ENCODE data around the gene PTGDR2. TPM values are rescaled to one million over a fixed set of nuclear protein-coding genes. Genes with fewer than 3 reads are reported as not detected.
"Not testable (repeated sequence)": the region's sequence is repeated elsewhere in the genome, so short reads cannot be mapped to it uniquely, and the experiment has no call there.

The PTGDR2 gene
- total and polyA plus RNA-seq, 9 donors, result 0.07 to 0.46 (median 0.15) TPM; not detected in 2

- no peaks in the 10 kb centered on the region for H3K36me3 ChIP-seq
- no peak overlapping the region for H3K27ac ChIP-seq
- WGBS, 3 donors, result 9 to 15% (median 11%) methylated on average over 8 of the region's 8 CpGs
- TF ChIP-seq POLR2A (IDR thresholded peaks at IDR 0.05) (no peak), EP300 (IDR thresholded peaks at IDR 0.05) (no peak), CTCF (IDR thresholded peaks at IDR 0.05) (peak; percentile 83 to 90 (median 90))
- H3K4me1 ChIP-seq (ENCODE audit: insufficient read depth), result peaks cover 2% of the 10 kb centered on the region
- H3K27me3 ChIP-seq, result no peaks in the 10 kb centered on the region
- H3K9me3 ChIP-seq, result no peaks in the 10 kb centered on the region
- peak; percentile 71 to 90 (median 85) for DNase-seq
- H3K4me3 ChIP-seq, result no peak overlapping the region
- intact Hi-C loops (cut with DNase I), result loop anchor here in 3 of 4 donors (2.0 to 10.0 kb wide), 6 partner anchors 61 to 358 kb away; no protein-coding TSS in a partner anchor
These were observed 24.6 kb downstream of the PTGDR2 start for GRCh38 chr11:60831143-60831500.

GRCh38 chr11:60830478-60831142 is 25.1 kb downstream of the PTGDR2 start:
- no peak for DNase-seq
- Histone ChIP-seq H3K27ac (no peak overlapping the region), H3K36me3 (no peaks in the 10 kb centered on the region), H3K27me3 (no peaks in the 10 kb centered on the region), H3K9me3 (no peaks in the 10 kb centered on the region), H3K4me3 (no peak overlapping the region), H3K4me1 (ENCODE audit: insufficient read depth) (peaks cover 2% of the 10 kb centered on the region)
- intact Hi-C loops (cut with DNase I), result loop anchor here in 3 of 4 donors (2.0 to 10.0 kb wide), 6 partner anchors 62 to 358 kb away; no protein-coding TSS in a partner anchor
- TF ChIP-seq POLR2A (IDR thresholded peaks at IDR 0.05), result no peak
- no peak for TF ChIP-seq CTCF (IDR thresholded peaks at IDR 0.05)
- no peak for TF ChIP-seq EP300 (IDR thresholded peaks at IDR 0.05)
- 40 to 52% (median 43%) methylated on average over 10 of the region's 10 CpGs for WGBS, 3 donors

- TF ChIP-seq CTCF (IDR thresholded peaks at IDR 0.05) (no peak), EP300 (IDR thresholded peaks at IDR 0.05) (no peak), POLR2A (IDR thresholded peaks at IDR 0.05) (no peak)
- H3K9me3 ChIP-seq, result no peaks in the 10 kb centered on the region
- no peaks in the 10 kb centered on the region for H3K36me3 ChIP-seq
- WGBS, 3 donors, result 71 to 84% (median 74%) methylated on average over 5 to 6 of the region's 6 CpGs
- no peak overlapping the region for H3K4me3 ChIP-seq
- H3K4me1 ChIP-seq (ENCODE audit: insufficient read depth), result peaks cover 2% of the 10 kb centered on the region
- DNase-seq, result no peak
- no peaks in the 10 kb centered on the region for H3K27me3 ChIP-seq
- H3K27ac ChIP-seq, result no peak overlapping the region
- intact Hi-C loops (cut with DNase I), result loop anchor here in 1 of 4 donors (5.0 kb wide), 1 partner anchor 362 kb away; no protein-coding TSS in a partner anchor
These were observed 30.0 kb downstream of the PTGDR2 start for GRCh38 chr11:60825790-60826189.

GRCh38 chr11:60825118-60825517 is 30.6 kb downstream of the PTGDR2 start:
- H3K27ac ChIP-seq, result no peak overlapping the region
- intact Hi-C loops (cut with DNase I), result loop anchor here in 1 of 4 donors (5.0 kb wide), 1 partner anchor 362 kb away; no protein-coding TSS in a partner anchor
- no peaks in the 10 kb centered on the region for H3K9me3 ChIP-seq
- no peaks in the 10 kb centered on the region for H3K27me3 ChIP-seq
- WGBS, 3 donors, result 64 to 93% (median 88%) methylated on average over 5 of the region's 5 CpGs
- peaks cover 2% of the 10 kb centered on the region for H3K4me1 ChIP-seq (ENCODE audit: insufficient read depth)
- no peak for TF ChIP-seq EP300 (IDR thresholded peaks at IDR 0.05)
- no peak for TF ChIP-seq CTCF (IDR thresholded peaks at IDR 0.05)
- no peak for TF ChIP-seq POLR2A (IDR thresholded peaks at IDR 0.05)
- no peak for DNase-seq
- no peaks in the 10 kb centered on the region for H3K36me3 ChIP-seq
- H3K4me3 ChIP-seq, result no peak overlapping the region

GRCh38 chr11:60823745-60824306 is 31.9 kb downstream of the PTGDR2 start:
- DNase-seq; H3K27ac ChIP-seq; H3K36me3 ChIP-seq; H3K4me1 ChIP-seq (ENCODE audit: insufficient read depth); H3K4me3 ChIP-seq; intact Hi-C loops (cut with DNase I); H3K9me3 ChIP-seq; H3K27me3 ChIP-seq: not testable (repeated sequence)
- WGBS, 3 donors, result 95 to 97% (median 95%) methylated on average over 5 of the region's 5 CpGs

All from ovary (tissue), 9 donors.